Spleen (tissue), 7 donors: ENCODE results near the gene RIPOR3.

Source experiments
- CTCF ChIP-seq, 11 experiments: fragments of 200-600 bp in 7 of 11; fragments of 450-650 bp in 4 of 11; sonication (generic) in 4 of 11; IDR thresholded peaks in 8 of 11; conservative IDR thresholded peaks in 3 of 11; 1 replicate in 7 of 11; 2 replicates in 4 of 11; pipeline versions ENCODE4 v1.4.0 to v1.8.0; 2016 to 2021; ENCODE audit warnings: antibody characterized with exemption in 11 of 11, inconsistent platforms in 4 of 11, mild to moderate bottlenecking in 1 of 11
- POLR2A ChIP-seq, 3 donors: fragments of 450-650 bp; IDR thresholded peaks; one replicate each; pipeline ENCODE4 v1.5.1; 2017; ENCODE audit warnings: antibody characterized with exemption in 3 of 3, mild to moderate bottlenecking in 1 of 3
- POLR2AphosphoS5 ChIP-seq, 3 donors: sonication (generic); formaldehyde crosslinking; IDR thresholded peaks; one replicate each; pipeline ENCODE4 v1.5.1; 2017; ENCODE audit warnings: antibody characterized with exemption in 3 of 3
- donor health status: DM: no; HTN: no; CAD: no; lungs with moderate emphysema.
- donor health status: DM: no; HTN: no; CAD: no.
- donor health status: DM: no; HTN: no; CAD: no.

DNA sequence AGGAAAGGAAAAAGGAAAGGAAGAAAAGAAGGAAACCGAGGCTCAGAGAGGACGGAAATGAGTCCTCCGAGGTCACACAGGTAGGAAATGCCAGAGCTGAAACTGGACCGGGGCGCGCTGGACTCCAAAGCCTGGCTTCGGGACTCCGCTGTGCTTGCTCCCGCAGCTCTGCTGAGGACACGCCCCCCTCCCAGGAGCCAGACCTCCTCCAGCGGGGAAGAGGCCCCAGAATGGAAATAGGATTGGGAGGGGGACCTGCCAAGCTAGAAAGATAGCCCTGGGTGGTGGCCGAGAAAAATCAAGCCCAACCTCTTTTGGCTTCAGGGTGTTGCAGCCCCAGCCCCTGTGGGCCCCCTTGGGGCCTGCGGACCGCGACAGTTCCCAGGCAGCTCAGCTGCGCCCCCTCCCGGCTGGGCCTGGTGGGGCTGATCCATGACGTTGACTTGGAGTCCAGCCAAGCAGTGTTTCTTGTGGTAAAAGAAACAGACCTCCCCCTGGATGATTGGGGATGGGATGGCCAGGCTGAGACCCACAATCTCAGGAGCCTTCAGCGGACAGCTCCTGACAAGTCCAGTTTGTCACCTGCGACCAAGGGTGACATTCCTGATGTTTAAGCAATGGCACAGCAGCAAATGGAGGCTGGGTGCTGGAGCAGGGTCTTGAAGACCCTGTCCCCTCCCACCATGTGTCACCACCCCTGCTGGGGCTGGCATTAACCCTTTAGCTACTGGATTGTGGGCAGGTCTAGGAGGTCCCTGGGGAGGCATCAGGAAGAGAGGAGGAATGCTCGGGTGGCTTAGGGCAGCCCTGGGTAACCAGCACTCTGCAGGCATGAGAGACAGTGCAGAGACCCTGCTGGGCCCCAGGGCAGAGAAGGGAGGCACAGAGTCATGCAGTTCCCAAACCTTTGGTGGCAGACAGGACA, 55.4 kb downstream of the RIPOR3 start:
- TF ChIP-seq CTCF (IDR thresholded peaks at IDR 0.05 in 8 of 11, conservative IDR thresholded peaks at IDR 0.05 in 3 of 11) (peak; percentile 28 to 87 (median 76)), POLR2AphosphoS5 (IDR thresholded peaks at IDR 0.05) (peak; percentile 24 to 68 (median 39)), POLR2A (IDR thresholded peaks at IDR 0.05) (no peak)
